GM18502 (cell line): Measurements from ENCODE around the gene CAMTA1.
"Not testable (repeated sequence)": the region's sequence is repeated elsewhere in the genome, so short reads cannot be mapped to it uniquely, and the experiment has no call there.

Source experiments
- ATAC-seq: cut with Tn5 transposase; IDR thresholded peaks from one replicate; pipeline ENCODE4 v1.9.1; 2021; ENCODE audit warnings: mild to moderate bottlenecking; ENCODE audit not compliant: unreplicated experiment, poor library complexity

The CAMTA1 gene

DNA sequence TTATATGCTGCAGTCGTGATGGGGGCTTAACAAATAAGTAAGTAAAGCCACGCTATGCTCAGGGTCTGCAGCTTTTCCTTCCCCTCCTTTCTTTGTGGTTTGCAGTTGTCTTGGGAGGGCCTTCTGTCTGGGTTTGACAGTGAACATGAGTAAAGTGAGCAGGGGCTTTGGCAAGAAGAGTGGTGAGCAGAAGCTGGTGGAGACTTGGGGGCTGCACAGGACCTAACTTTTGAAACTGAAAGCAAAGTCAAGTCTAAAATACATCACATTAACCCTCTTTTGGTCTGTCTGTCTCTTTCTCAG is 617.2 kb downstream of the CAMTA1 start:
- ATAC-seq: no peak

DNA sequence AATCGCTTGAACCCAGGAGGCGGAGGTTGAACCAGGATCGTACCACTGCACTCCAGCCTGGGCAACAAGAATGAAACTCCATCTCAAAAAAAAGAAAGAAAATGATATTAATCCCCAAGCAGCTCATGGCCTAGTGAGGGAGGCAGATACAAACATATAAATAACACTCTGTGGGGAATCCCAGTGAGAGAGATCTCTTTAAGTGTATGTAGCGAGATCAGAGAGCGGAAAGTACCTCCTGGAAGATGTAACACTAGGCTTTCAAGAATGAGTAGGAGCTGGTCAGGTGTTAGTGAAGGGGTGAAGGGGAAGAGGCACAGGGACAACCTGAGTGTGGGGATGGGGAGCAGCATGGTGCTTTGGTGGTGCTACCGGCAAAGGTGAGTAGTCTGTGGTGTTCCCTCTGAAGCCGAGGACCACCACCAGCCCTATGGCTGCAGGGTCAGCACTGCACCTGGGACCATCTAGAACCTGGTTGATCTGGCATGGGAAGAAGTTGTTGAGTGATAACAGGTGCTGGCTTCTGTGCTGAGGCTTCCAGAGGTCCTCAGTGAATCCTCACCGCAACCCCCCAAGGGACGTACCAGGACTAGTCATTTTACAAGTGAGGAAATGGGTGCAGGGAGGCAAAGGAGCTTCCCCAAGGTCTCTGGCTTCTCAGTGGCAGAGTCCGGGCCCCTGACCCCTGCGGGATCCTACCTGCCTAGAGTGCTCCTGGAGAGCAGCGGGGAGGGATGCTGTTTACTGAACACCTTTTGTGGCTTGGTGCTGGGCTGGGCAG is 618.2 kb downstream of the CAMTA1 start:
- no peak for ATAC-seq

DNA sequence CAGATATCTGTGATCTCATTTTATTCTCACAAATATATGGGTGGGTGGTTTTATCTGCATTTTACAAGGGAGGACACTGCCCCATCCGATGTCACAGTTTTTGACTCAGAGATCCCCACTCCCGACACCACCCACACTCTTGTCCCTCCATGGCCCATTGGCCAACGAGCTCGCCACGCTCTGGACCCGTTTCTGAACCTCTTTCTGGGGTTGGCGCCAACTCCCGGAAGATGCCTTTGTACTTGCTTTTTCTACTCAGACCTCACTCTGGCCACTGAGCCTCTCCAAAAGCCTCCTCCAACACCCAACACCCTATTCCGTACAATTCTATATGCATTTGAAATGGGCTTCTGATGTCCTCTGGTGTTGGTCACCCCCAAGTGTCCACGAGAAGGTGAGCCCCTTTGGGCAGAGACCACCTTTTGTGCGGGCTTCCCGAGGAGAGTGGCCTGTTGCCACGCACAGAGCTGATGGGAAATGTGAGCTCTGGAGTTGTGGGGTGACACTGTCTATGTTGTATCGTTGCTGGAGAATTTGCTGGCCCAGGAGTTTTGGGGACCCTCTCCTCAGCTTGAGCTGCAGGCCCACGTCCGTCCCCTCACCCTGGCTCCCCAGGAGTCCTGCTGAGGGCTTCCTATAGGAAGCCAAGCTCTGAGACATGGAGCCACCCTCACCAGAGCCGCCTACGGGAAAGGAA is 618.9 kb downstream of the CAMTA1 start:
- no peak for ATAC-seq

DNA sequence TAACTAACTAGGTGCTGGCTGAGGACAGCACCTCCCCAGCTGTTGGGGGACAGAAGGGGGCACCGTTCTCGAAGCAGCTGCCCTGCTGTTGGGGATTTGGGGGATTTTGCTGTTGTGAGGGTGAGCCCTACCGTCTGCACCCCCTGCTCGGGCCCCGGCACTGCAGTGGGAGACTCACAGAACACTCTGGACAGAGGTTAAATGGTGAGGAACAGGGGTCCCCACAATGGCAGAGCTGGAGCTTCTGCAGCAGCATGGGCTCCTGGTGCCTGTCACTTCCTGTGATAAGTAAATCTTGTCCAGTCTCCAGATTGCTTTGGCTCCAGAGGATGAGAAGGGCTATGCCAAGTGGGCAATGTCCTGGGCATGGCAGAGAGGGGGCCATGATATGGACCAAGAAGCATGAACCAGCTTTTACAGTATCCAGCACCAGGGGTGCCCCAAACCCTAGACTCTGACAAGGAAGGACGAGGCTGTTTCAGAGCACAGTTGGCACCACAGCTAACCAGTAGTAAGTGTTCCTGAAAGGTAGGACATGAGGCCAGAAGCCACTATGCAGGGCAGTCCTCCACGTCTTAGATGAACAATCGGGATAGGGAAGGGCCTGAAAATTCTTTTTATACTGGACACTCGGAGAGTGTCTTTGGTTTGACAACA is 620.7 kb downstream of the CAMTA1 start:
- ATAC-seq: no peak

DNA sequence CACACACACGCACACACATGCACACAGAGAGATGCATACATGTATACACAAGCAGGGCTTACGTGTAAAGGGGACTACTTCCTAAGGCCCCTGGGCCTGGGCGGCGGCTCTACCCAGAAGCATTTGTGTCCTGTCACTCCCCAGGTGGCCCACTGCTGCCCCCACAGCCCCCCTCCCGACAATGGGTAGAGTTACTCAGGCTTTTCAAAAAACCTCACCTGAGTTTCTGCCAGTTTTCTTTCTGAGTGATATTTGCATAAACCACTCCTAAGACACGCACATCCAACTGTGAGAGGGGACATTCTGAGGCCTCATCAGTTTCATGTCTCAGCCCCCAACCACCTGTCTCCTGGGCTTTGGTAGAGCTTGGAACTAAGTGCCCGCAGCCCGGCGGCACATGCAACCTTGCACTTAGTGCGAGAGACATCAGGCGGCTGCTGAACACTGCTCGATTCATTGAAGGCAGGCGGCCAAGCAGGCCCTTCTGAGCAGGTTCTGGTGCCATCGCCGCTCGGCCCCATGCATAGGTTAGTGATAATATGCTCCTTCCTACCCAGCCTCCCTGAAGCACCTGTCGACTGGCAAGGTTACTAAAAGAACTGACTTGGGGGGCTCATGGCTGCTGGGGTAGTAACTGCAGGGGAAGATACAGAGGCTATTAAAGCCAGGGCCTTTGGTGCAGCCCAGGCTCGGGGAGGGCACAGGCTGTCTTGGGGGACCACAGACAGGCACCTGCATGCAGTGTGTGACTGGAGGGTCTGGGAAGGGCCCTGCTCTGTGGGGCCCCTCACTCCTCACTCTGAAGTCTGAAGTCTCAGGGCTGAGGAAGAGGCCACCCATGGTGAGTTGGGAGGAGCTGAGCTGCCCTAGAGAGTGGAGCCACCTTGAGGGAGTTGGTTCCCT is 621.6 kb downstream of the CAMTA1 start:
- ATAC-seq: peak; percentile 57

DNA sequence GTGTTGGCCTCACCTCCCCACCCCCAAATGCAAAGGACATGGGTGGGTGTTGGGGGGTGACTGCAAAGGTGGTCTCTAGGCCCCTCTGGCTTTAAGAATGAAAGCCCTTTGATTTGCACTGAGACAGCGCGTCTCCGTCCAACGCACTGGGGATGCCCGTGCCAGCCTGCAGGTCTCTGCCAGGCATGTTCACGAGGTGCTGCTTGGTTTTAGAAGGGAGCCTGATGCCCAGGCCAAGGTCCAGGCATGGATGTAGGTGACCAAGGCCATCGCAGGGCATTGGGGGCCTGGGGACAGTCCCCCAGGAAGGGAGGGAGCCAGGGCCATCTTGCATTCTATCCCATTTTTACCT is 622.3 kb downstream of the CAMTA1 start:
- ATAC-seq: no peak

DNA sequence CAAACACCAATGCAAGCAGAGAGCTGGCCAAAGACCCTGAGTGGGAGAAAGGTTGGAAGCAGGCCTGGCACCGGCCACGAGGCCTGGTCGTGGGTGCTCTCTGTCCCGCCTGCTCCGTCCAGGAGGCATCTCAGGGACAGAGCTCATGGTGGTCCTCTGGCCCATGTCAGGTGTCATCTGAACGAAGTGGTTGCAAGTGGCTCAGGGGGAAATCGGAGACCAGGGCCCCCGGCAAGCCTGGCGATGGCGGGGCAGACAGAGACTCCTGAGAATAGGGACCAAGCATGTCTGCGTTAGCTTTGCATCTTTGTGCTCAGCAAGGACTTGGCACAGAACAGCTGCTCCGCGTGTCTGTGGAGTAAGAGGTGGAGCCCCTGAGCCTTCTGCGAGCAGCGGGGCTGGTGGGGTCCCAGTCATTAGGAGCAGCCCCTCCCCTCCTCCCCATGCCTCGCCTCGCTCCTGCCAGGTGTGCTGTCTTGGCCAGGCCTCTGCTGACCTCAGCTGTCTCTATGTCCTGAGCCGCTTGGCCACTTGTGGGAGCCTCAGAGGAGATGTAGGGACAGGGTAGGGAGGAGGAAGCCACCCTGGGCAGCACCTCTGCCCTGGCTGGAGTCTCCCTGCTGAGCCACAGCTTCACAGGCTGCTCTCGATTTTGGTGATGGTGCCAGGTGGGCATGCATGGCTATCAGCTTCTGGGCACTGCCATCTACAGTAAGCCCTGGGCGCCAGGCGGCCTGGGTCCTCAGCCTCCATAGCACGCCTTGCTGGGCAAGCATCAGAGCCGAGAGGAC is 622.9 kb downstream of the CAMTA1 start:
- ATAC-seq: no peak

DNA sequence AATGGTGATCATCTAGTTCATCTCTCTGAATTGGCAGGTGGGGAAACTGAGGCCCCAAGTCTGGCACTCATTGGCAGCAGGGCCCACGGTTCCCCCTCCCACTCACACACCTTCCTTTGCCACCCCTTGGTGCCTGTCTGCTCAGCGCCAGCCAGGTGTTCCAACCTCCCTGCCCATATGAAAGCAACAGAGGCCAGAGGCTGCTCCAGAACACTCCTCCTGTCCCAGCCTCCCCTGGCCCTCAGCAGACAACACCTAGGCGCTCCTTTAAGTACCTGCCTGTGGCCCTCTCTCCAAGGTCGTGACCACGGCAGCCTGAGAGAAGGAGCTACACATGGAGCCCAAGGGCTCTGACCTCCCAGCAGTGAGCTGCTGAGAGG is 623.5 kb downstream of the CAMTA1 start:
- ATAC-seq: no peak

DNA sequence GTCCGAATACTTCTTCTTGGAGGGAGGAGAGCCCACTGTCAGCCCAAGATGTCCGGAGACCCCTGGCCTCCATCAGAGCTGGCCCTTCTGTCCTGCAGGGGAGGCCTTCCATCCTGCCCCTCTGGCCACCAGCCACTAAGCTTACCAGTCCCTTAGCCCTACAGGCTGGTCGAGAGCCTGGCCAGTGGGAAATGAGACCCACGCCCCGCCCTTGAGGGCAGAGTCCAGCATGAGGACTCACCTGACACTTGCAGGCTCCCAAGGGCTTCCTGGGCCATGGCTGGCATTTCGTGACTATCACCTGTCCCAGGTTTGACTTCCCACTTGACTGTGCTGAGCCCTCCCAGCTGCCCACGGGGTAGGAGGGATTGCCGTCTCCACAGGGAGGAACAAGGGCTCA is 624.0 kb downstream of the CAMTA1 start:
- ATAC-seq: no peak

DNA sequence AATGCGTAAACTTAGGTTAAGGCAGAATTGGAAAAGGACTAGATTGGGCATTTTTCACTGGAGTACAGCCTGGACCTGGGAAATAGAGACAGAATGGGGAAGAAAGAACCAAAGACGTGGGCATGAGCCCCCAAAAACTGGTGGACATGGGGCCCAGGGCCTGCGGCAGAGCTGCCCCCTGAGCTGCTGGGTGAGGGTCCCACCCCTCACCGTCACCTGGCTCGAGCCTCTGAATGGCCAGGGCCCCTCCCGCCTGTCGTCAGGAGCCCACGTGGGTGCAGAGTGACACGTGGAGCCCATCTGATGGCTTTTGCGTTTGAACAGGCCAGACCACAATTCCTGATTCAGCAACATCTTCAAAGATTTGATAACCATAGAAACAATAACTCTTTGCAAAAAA is 624.9 kb downstream of the CAMTA1 start:
- no peak for ATAC-seq

DNA sequence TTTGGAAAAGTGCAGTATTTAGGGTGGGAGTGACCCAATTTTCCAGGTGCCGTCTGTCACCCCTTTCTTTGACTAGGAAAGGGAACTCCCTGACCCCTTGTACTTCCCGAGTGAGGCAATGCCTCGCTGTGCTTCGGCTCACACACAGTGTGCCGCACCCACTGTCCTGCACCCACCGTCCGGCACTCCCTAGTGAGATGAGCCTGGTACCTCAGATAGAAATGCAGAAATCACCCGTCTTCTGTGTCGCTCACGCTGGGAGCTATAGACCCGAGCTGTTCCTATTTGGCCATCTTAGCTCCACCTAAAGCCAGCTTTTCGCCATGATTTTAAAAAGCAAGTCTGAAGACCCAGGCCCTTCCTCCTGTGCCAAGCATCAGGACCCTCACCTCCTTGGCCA is 632.4 kb downstream of the CAMTA1 start:
- ATAC-seq: not testable (repeated sequence)

DNA sequence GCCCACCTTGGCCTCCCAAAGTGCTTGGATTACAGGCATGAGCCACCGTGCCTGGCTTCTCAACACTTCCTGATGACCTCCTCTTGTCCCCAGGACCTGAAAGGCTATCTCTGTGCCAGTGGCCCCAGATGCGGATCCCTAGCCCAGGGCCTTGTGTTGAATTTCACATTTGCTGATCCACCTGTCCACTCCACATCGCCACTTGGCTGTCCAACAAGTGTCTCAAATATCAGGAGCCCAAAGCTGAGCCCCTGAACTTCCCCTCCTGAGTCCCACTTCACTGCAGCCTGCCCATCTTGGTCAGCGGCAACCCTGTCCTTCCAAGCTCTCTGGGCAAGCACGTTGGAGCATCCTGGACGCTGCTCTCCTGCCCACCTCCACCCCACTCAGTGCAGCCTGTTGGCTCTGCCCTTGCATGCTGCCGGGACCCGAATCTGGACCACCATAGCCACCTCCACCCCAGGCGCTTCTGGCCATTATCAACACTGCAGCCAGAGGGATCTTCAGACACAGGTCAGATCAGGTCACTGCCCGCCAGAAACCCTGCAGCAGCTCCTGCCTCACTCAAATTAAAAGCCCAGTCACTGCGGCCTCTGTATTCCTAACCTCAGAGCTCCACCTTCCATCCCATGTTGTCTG is 633.3 kb downstream of the CAMTA1 start:
- ATAC-seq: no peak

DNA sequence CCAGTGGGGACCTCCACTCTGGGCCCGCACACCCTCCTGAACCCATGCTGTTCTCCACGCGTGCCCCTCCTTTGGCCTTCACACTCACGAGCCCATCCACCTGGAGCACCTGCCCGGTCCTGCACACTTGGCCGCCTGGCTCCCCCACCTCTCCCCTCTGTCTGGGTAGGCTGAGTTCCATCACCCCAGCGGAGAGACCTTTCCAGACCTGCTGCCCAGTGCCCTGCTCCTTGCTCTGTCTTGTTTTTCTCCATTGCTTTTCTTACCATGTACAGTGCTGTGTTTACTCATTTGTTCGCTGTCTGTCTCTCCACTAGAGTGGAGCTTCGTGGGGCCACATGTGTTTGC is 634.8 kb downstream of the CAMTA1 start:
- no peak for ATAC-seq

DNA sequence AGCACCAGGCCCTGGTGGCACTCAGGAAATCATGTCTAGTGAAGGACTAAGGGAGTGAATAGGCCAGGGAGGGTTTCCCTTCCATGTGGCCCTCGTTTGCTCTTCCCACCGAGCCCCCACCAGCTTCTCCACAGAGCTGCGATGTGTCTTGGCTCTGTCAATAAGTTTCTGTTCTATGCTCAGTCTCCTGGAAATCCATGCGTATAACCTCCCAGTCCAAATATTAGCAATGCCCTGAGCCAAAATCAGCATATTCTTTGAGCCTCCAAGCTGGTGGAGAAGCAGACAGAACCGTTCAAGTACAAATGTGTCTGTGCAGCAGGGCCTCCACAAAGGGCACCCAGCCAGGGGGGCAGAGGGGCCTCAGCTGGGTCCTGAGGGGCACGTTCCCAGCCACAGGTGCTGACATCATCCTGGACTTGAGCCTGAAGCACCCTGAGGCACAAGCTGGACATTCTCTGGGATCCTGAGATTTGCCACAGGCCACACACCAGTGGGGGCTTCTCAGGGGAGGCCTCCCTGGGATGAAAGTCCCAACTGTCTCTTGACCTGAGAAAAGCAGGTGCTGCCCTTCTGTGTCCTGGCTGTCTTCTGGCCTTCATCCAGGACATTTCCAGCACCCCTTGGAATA is 635.3 kb downstream of the CAMTA1 start:
- no peak for ATAC-seq

DNA sequence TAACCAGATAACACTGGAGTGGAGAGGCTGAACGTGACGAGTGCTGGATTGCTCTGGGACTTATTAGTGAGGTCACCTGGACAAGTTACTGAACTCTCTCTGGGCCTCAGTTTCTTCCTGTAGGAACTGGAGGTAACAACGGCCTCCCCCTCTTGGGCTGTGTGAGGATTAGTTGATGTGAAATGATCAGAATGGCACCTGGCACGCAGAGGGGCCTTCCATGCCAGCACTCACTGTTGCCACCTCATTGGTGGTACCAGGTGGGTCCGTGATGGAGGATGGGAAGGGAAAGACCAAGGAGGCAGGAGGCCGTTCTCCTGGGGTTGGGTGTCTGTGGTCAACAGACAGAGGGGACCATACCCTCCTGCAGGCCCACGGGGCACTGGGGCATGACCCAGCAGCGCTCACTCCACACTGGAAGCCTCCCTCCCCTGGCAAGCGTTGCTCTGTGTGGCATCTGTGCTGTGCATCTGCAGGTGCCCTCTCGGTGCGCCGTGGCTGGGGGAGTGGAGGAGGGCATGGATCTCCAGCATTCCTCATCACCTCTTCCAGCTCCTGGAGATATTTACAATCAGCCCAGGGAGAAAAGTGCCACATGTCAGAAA is 636.3 kb downstream of the CAMTA1 start:
- ATAC-seq: no peak

DNA sequence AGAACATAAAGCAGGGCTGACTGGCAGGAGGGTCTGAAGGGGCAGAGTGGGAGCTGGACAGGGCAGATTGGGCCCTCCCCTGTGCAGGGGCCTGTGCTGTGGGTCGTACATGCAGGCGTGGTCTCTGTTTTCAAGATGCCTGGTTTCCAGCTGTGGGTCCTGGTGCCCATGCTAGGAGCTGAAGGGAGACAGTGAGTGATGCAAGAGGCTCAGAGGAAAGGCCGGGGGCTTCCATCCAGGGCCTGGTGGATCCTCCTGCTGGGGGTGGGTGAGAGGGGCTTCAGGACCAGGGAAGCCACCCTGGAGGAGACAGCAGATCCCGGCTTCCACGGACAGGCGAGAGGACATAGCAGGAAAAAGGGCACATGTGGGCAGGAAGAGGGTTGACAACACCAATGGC is 636.8 kb downstream of the CAMTA1 start:
- ATAC-seq: no peak

DNA sequence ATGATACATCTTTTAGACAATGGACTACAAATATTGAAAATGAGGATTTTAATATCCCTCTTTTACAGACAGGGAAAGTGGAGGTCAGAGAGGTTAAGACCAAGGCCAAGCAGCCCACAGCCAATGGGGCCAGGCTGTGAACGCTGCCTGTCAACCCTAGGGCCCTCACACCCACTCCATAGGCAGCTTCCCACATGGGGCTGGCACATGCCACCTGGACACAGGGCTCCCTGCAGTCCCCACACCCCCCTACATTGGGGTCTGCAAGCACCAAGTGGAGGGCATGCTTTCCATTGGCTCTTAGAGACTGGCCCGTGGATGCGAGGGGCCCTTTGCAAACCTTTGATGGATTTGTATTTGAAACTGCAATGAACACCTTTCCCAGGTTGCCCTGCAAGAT is 637.3 kb downstream of the CAMTA1 start:
- no peak for ATAC-seq

DNA sequence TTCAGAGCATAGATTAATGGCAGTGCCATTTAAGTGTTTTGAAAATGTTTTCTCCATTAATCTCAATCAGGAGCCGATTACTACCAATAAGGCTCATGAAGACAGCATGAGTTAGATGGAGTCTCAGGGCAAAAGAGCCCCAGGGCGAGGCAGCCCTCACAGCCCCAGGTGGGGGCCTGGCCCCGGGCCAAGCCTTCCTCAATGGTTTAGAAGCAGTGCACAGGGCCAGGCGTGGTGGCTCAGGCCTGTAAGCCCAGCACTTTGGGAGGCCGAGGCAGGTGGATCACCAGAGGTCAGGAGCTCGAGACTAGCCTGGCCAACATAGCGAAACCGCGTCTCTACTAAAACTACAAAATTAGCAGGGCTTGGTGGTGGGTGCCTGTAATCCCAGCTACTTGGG is 637.7 kb downstream of the CAMTA1 start:
- ATAC-seq: no peak

DNA sequence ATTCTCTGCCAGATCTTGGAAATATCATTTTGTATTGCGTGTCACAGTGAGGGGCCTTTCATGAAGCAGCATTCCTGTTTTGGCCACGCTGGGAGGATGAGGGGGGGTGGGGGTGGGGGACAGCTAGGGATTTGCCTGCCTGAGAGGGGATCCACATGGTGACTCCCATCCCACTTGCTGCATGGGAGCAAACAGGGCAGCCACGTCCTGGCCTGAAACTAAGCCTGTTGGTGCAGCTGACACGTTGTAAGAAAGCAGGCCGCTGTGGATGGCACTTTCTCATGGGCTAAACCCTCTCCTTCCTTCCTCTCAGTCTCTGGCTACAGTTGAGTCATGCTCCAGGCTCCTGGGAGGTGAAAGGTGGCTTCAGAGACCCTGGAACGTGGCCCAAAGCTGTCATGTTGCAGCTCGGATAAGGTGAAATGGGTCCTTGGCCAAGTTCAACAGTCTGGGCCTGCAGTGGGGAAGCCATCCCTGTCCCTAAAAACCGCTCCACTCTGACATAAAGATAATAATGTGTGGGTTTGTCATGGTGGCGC is 639.2 kb downstream of the CAMTA1 start:
- no peak for ATAC-seq
